SK-N-SH (cell line): ENCODE data around the gene SND1. TPM values are rescaled to one million over a fixed set of nuclear protein-coding genes. Genes with fewer than 3 reads are reported as not detected.
A peak's percentile ranks its signal among the peaks of the same experiment; 100 is the strongest.

Experiments
- CTCF ChIA-PET: fragments of 300-600, 350-600 bp; formaldehyde crosslinking; extraction: SDS; loops from one replicate; lab custom pipeline; 2021; lab: Yijun Ruan, JAX
- POLR2A ChIA-PET: fragments of 350-600 bp; sonication (Branson Sonifier 250); formaldehyde crosslinking; extraction: SDS; loops from one replicate; lab custom pipeline; 2020; ENCODE audit warnings: antibody characterized with exemption, inconsistent platforms; lab: Yijun Ruan, JAX
- DNase-seq: peaks from one replicate; pipeline ENCODE4 v3.0.0; 2012
- H2AFZ ChIP-seq: fragments of 200-600 bp; sonication (generic); 2 replicates; pipeline ENCODE4 v1.8.1; 2016; ENCODE audit warnings: antibody characterized with exemption, mild to moderate bottlenecking, low read depth
- H3F3A ChIP-seq: fragments of 200-600 bp; sonication (generic); replicated peaks from 2 replicates; pipeline ENCODE3; 2016; ENCODE audit warnings: antibody characterized with exemption, mild to moderate bottlenecking; ENCODE audit not compliant: insufficient read depth
- H3K27ac ChIP-seq, 2 experiments: fragments of 200-500 bp in 1 of 2; fragments of 200-600 bp in 1 of 2; sonication (Bioruptor generic) in 1 of 2; sonication (generic), shearing (Covaris generic) in 1 of 2; 2 replicates each; pipeline versions ENCODE4 v1.5.1 to v1.6.1; 2014 to 2016; ENCODE audit warnings: low read depth in 2 of 2, inconsistent platforms in 1 of 2, low read length in 1 of 2, mild to moderate bottlenecking in 1 of 2, mixed read lengths in 1 of 2
- H3K27me3 ChIP-seq: fragments of 200-600 bp; sonication (generic), shearing (Covaris generic); 2 replicates; pipeline ENCODE4 v1.6.1; 2016; ENCODE audit warnings: mixed run types; ENCODE audit not compliant: insufficient read depth
- H3K36me3 ChIP-seq, 2 experiments: fragments of 200-500 bp in 1 of 2; fragments of 200-600 bp in 1 of 2; sonication (Bioruptor generic) in 1 of 2; sonication (generic) in 1 of 2; replicated peaks in 1 of 2; 2 replicates each; pipeline versions ENCODE3 to v1.5.1; 2014 to 2016; ENCODE audit warnings: low read length in 1 of 2, mild to moderate bottlenecking in 1 of 2; ENCODE audit not compliant: insufficient read depth in 2 of 2, control insufficient read depth in 1 of 2
- H3K4me1 ChIP-seq, 2 experiments: fragments of 200-500 bp in 1 of 2; fragments of 200-600 bp in 1 of 2; sonication (Bioruptor generic) in 1 of 2; sonication (generic), shearing (Covaris generic) in 1 of 2; 2 replicates each; pipeline versions ENCODE4 v1.5.1 to v1.6.1; 2014 to 2016; ENCODE audit warnings: low read depth in 1 of 2, low read length in 1 of 2, mixed run types in 1 of 2; ENCODE audit not compliant: insufficient read depth in 2 of 2, control insufficient read depth in 1 of 2
- H3K4me2 ChIP-seq: fragments of 200-600 bp; sonication (generic), shearing (Covaris generic); 2 replicates; pipeline ENCODE4 v1.6.1; 2017; ENCODE audit warnings: mixed run types
- H3K4me3 ChIP-seq, 2 experiments: fragments of 200-500 bp in 1 of 2; fragments of 200-600 bp in 1 of 2; sonication (Bioruptor generic) in 1 of 2; sonication (generic), shearing (Covaris generic) in 1 of 2; 2 replicates each; pipeline versions ENCODE4 v1.5.1 to v1.8.1; 2014 to 2016; ENCODE audit warnings: low read depth in 2 of 2, inconsistent platforms in 1 of 2, low read length in 1 of 2, mild to moderate bottlenecking in 1 of 2, mixed read lengths in 1 of 2, moderate library complexity in 1 of 2
- H3K79me2 ChIP-seq: fragments of 200-600 bp; sonication (generic); 2 replicates; pipeline ENCODE4 v1.8.1; 2017; ENCODE audit warnings: mild to moderate bottlenecking; ENCODE audit not compliant: insufficient read depth
- H3K9ac ChIP-seq: fragments of 200-600 bp; sonication (generic); 2 replicates; pipeline ENCODE4 v1.6.1; 2017; ENCODE audit warnings: mixed run types
- H3K9me2 ChIP-seq: fragments of 200-600 bp; sonication (generic); 2 replicates; pipeline ENCODE4 v1.6.1; 2017; ENCODE audit warnings: mixed run types
- H3K9me3 ChIP-seq: fragments of 200-600 bp; sonication (generic); 2 replicates; pipeline ENCODE4 v1.6.1; 2017; ENCODE audit warnings: mixed run types, mild to moderate bottlenecking, moderate library complexity
- H4K20me1 ChIP-seq: fragments of 200-600 bp; sonication (generic); 2 replicates; pipeline ENCODE4 v1.6.1; 2017; ENCODE audit warnings: mild to moderate bottlenecking, mixed run types; ENCODE audit not compliant: insufficient read depth
- CTCF ChIP-seq: fragments of 200-600 bp; sonication (generic); IDR thresholded peaks from 2 replicates; pipeline ENCODE4 v1.6.1; 2017; ENCODE audit warnings: antibody characterized with exemption, mild to moderate bottlenecking, moderate library complexity
- EP300 ChIP-seq, 2 experiments: IDR thresholded peaks; 2 replicates each; pipeline versions ENCODE4 v1.4.0 to v1.6.1; 2012; ENCODE audit warnings: borderline replicate concordance in 1 of 2, low read depth in 1 of 2, low read length in 1 of 2
- EZH2phosphoT487 ChIP-seq: fragments of 200-600 bp; sonication (generic); IDR thresholded peaks from 2 replicates; pipeline ENCODE4 v1.6.1; 2017; ENCODE audit warnings: low read depth, mixed run types, mild to moderate bottlenecking, antibody characterized with exemption, moderate library complexity, borderline replicate concordance
- FOSL2 ChIP-seq: IDR thresholded peaks from 2 replicates; pipeline ENCODE4 v1.4.0; 2012; ENCODE audit warnings: low read depth, mild to moderate bottlenecking, moderate library complexity, borderline replicate concordance
- FOXJ3 ChIP-seq: sonication (generic); formaldehyde crosslinking; IDR thresholded peaks from 2 replicates; pipeline ENCODE4 v1.5.1; 2020; ENCODE audit warnings: mild to moderate bottlenecking, missing genetic modification reagents
- FOXM1 ChIP-seq: IDR thresholded peaks from 2 replicates; pipeline ENCODE4 v1.4.0; 2012; ENCODE audit warnings: low read depth, mild to moderate bottlenecking
- IRF3 ChIP-seq: fragments of 150-350 bp; IDR thresholded peaks from 2 replicates; pipeline ENCODE4 v1.6.1; 2016; ENCODE audit warnings: mild to moderate bottlenecking, low read depth, low read length
- JUND ChIP-seq: IDR thresholded peaks from 2 replicates; pipeline ENCODE4 v1.4.0; 2012
- MXI1 ChIP-seq: IDR thresholded peaks from 2 replicates; pipeline ENCODE4 v1.6.1; 2012; ENCODE audit warnings: mild to moderate bottlenecking, low read depth, low read length, improper control_type of control experiment
- NFIC ChIP-seq: IDR thresholded peaks from 2 replicates; pipeline ENCODE4 v1.4.0; 2012; ENCODE audit warnings: borderline replicate concordance
- POLR2AphosphoS5 ChIP-seq: IDR thresholded peaks from 2 replicates; pipeline ENCODE4 v1.6.1; 2012; ENCODE audit warnings: low read depth, low read length
- RAD21 ChIP-seq: IDR thresholded peaks from 2 replicates; pipeline ENCODE4 v1.6.1; 2012; ENCODE audit warnings: mild to moderate bottlenecking, low read length
- RCOR1 ChIP-seq: fragments of 150-350 bp; IDR thresholded peaks from 2 replicates; pipeline ENCODE4 v1.6.1; 2017; ENCODE audit warnings: antibody characterized with exemption, low read length
- REST ChIP-seq: IDR thresholded peaks from 2 replicates; pipeline ENCODE4 v1.6.1; 2012; ENCODE audit warnings: mild to moderate bottlenecking, low read depth, low read length, moderate library complexity
- SIN3A ChIP-seq: IDR thresholded peaks from 2 replicates; pipeline ENCODE4 v1.6.1; 2012; ENCODE audit warnings: low read depth, mild to moderate bottlenecking, low read length, moderate library complexity, borderline replicate concordance
- TAF1 ChIP-seq: IDR thresholded peaks from 2 replicates; pipeline ENCODE4 v1.6.1; 2012; ENCODE audit warnings: low read depth, mild to moderate bottlenecking, low read length, moderate library complexity, borderline replicate concordance
- TEAD4 ChIP-seq: IDR thresholded peaks from 2 replicates; pipeline ENCODE4 v1.4.0; 2012; ENCODE audit warnings: mild to moderate bottlenecking, borderline replicate concordance; ENCODE audit not compliant: insufficient read depth
- YY1 ChIP-seq: IDR thresholded peaks from 2 replicates; pipeline ENCODE4 v1.4.0; 2012; ENCODE audit warnings: low read depth, mild to moderate bottlenecking
- WGBS: methylation state at CpG from one replicate; pipeline ENCODE4 v1.1.6; 2017; ENCODE audit warnings: low lambda C conversion rate; 5-methylcytosine and 5-hydroxymethylcytosine counted together
- polyA plus RNA-seq, 3 experiments: library from polyadenylated mRNA; depleted of rRNA; stranded (reverse); fragments of >200 nt; gene quantifications; 2 replicates each; pipeline ENCODE4 v1.2.3, GENCODE V29; 2012
- TF ChIP-seq, protein P1 (sequence below): IDR thresholded peaks from 2 replicates; pipeline ENCODE4 v1.4.0; 2012; ENCODE audit warnings: low read depth, borderline replicate concordance
- TF ChIP-seq, protein P2 (sequence below): IDR thresholded peaks from 2 replicates; pipeline ENCODE4 v1.4.0; 2012; ENCODE audit warnings: low read depth, borderline replicate concordance

SND1 gene
- polyA plus RNA-seq, 1 of the 3 experiments (the other 2 are of a cell fraction), result 165 TPM

- no peak overlapping the region for H3K4me2 ChIP-seq
- peaks cover 45% of the 10 kb centered on the region for H4K20me1 ChIP-seq
- DNase-seq, result peak; percentile 70
- H3K27ac ChIP-seq, result peak overlapping the region in 1 of 2 experiments; percentile 40; a peak in 1 of 4 replicates
- H3K4me1 ChIP-seq, result peaks cover 31 to 49% of the 10 kb centered on the region in 2 experiments
- H3K79me2 ChIP-seq, result peaks cover 5% of the 10 kb centered on the region; the same call in 1 of the 2 replicates
- H3K4me3 ChIP-seq, result no peak overlapping the region
- no peak overlapping the region for H2AFZ ChIP-seq
- no peak overlapping the region for H3K9ac ChIP-seq
- peaks cover 30% of the 10 kb centered on the region for H3F3A ChIP-seq
- CTCF ChIA-PET, result interaction anchor here (0.6 to 7.6 kb wide), 17 partner anchors 9 to 720 kb away, joined by 3 to 63 read pairs (median 4); partner anchors contain the start of gene LRRC4
- WGBS, result 69% methylated on average over 8 of the region's 8 CpGs
- H3K27me3 ChIP-seq, result no peaks in the 10 kb centered on the region
- POLR2A ChIA-PET, result interaction anchor here (1.5 kb wide), 1 partner anchor 149 kb away, joined by 3 read pairs; no protein-coding TSS in a partner anchor
- H3K9me2 ChIP-seq, result no peaks in the 10 kb centered on the region
- H3K36me3 ChIP-seq, result peaks cover 16 to 23% of the 10 kb centered on the region in 2 experiments
- no peaks in the 10 kb centered on the region for H3K9me3 ChIP-seq
- no peak for TF ChIP-seq JUND
- no peak for TF ChIP-seq TAF1
- no peak; the same call in 1 of the 2 replicates for TF ChIP-seq FOXJ3 (CRISPR knock-in tag)
- TF ChIP-seq FOXM1, result no peak
- TF ChIP-seq REST, result no peak
- TF ChIP-seq CTCF, result no peak
- TF ChIP-seq NFIC, result no peak
- TF ChIP-seq TEAD4, result no peak
- no peak; a peak in 1 of 4 replicates for TF ChIP-seq EP300 (IDR thresholded peaks at IDR 0.05; ENCODE audit: borderline replicate concordance in 1 of 2, low read depth in 1 of 2, low read length in 1 of 2)
- peak; percentile 63; the same call in 1 of the 2 replicates for TF ChIP-seq MXI1
- no peak for TF ChIP-seq FOSL2
- TF ChIP-seq RCOR1, result peak; percentile 16; the same call in 1 of the 2 replicates
- TF ChIP-seq, protein P1, sequence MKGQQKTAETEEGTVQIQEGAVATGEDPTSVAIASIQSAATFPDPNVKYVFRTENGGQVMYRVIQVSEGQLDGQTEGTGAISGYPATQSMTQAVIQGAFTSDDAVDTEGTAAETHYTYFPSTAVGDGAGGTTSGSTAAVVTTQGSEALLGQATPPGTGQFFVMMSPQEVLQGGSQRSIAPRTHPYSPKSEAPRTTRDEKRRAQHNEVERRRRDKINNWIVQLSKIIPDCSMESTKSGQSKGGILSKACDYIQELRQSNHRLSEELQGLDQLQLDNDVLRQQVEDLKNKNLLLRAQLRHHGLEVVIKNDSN, result no peak
- TF ChIP-seq EZH2phosphoT487, result no peak
- no peak for TF ChIP-seq YY1
- no peak for TF ChIP-seq SIN3A
- TF ChIP-seq POLR2AphosphoS5, result no peak
- TF ChIP-seq, protein P2, sequence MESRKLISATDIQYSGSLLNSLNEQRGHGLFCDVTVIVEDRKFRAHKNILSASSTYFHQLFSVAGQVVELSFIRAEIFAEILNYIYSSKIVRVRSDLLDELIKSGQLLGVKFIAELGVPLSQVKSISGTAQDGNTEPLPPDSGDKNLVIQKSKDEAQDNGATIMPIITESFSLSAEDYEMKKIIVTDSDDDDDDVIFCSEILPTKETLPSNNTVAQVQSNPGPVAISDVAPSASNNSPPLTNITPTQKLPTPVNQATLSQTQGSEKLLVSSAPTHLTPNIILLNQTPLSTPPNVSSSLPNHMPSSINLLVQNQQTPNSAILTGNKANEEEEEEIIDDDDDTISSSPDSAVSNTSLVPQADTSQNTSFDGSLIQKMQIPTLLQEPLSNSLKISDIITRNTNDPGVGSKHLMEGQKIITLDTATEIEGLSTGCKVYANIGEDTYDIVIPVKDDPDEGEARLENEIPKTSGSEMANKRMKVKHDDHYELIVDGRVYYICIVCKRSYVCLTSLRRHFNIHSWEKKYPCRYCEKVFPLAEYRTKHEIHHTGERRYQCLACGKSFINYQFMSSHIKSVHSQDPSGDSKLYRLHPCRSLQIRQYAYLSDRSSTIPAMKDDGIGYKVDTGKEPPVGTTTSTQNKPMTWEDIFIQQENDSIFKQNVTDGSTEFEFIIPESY, result no peak
- no peak for TF ChIP-seq IRF3
- TF ChIP-seq RAD21, result peak; percentile 15
Observed at GRCh38 chr7:128017862-128018845, 366.2 kb downstream of the SND1 start.
